HCT116 (cell line): Measurements from ENCODE around the gene DENND4C. TPM values are rescaled to one million over a fixed set of nuclear protein-coding genes. Genes with fewer than 3 reads are reported as not detected.

Experiments used
- ATAC-seq: fragments of 200-7000 bp; cut with Tn5 transposase; 2 replicates; pipeline ENCODE4 v1.9.1; 2020; ENCODE audit warnings: mild to moderate bottlenecking, moderate library complexity
- BruUV-seq: library from RNA; stranded (reverse); fragments of 400-500 nt; replicated peaks from 2 replicates; lab custom pipeline; 2021; lab: Mats Ljungman, UMichigan
- CTCF ChIA-PET: fragments of 300-600 bp; sonication (Branson Sonifier 250); formaldehyde crosslinking; loops from one replicate; lab custom pipeline; 2021; ENCODE audit warnings: antibody characterized with exemption; lab: Charles Lee
- POLR2A ChIA-PET: fragments of 300-600, 350-600 bp; sonication (Branson Sonifier 250); formaldehyde crosslinking; loops from one replicate; lab custom pipeline; 2021; ENCODE audit warnings: antibody characterized with exemption; lab: Charles Lee
- RAD21 ChIA-PET, 2 experiments: fragments of 300-600 bp; sonication (Branson Sonifier 250); formaldehyde crosslinking; loops; one replicate each; lab custom pipeline; 2023; ENCODE audit warnings: low total read pairs in 2 of 2; ENCODE audit not compliant: uncharacterized antibody in 2 of 2, unreplicated experiment in 2 of 2, low non-redundant PET in 1 of 2; lab: Charles Lee
- DNase-seq: peaks from one replicate; pipeline ENCODE4 v3.0.0-alpha.2; 2010; ENCODE audit warnings: low read depth, low spot score
- H2AFZ ChIP-seq: fragments of 200-600 bp; shearing (Covaris generic), sonication (generic); 2 replicates; pipeline ENCODE4 v1.6.1; 2017; ENCODE audit warnings: low read depth, mixed run types, mixed read lengths, antibody characterized with exemption, low read length; ENCODE audit not compliant: poor library complexity, severe bottlenecking
- H3K27ac ChIP-seq: 2 replicates; pipeline ENCODE4 v1.5.1; 2012; ENCODE audit warnings: low read depth, low read length
- H3K27me3 ChIP-seq: fragments of 200-600 bp; sonication (generic); 2 replicates; pipeline ENCODE4 v1.6.1; 2016; ENCODE audit warnings: mixed run types, low read length, mixed read lengths; ENCODE audit not compliant: insufficient read depth
- H3K36me3 ChIP-seq, 2 experiments: fragments of 200-500 bp in 1 of 2; fragments of 200-600 bp in 1 of 2; sonication (Bioruptor generic) in 1 of 2; sonication (generic) in 1 of 2; 2 replicates each; pipeline versions ENCODE4 v1.5.1 to v1.6.1; 2014 to 2016; ENCODE audit warnings: low read length in 2 of 2, inconsistent platforms in 1 of 2, mixed read lengths in 1 of 2, mixed run types in 1 of 2; ENCODE audit not compliant: insufficient read depth in 2 of 2, control insufficient read depth in 1 of 2
- H3K4me1 ChIP-seq, 2 experiments: fragments of 200-600 bp in 1 of 2; sonication (generic) in 1 of 2; 2 replicates each; pipeline versions ENCODE4 v1.5.1 to v1.6.1; 2012 to 2017; ENCODE audit warnings: low read length in 2 of 2, inconsistent platforms in 1 of 2, mild to moderate bottlenecking in 1 of 2, mixed read lengths in 1 of 2, mixed run types in 1 of 2, moderate library complexity in 1 of 2; ENCODE audit not compliant: insufficient read depth in 2 of 2, control insufficient read depth in 1 of 2
- H3K4me2 ChIP-seq: fragments of 200-600 bp; sonication (generic); 2 replicates; pipeline ENCODE4 v1.6.1; 2017; ENCODE audit warnings: mixed run types, low read length, mixed read lengths
- H3K4me3 ChIP-seq, 2 experiments: fragments of 200-600 bp in 1 of 2; sonication (generic) in 1 of 2; replicated peaks in 1 of 2; 2 replicates each; pipeline ENCODE4 v1.5.1; 2011 to 2016; ENCODE audit warnings: low read length in 2 of 2, control low read depth in 1 of 2, low read depth in 1 of 2, mild to moderate bottlenecking in 1 of 2, mixed read lengths in 1 of 2, mixed run types in 1 of 2
- H3K79me2 ChIP-seq: fragments of 200-600 bp; sonication (generic); 2 replicates; pipeline ENCODE4 v1.6.1; 2017; ENCODE audit warnings: mild to moderate bottlenecking, mixed run types, low read length, moderate library complexity, mixed read lengths; ENCODE audit not compliant: insufficient read depth
- H3K9ac ChIP-seq: fragments of 200-600 bp; sonication (generic); 2 replicates; pipeline ENCODE4 v1.6.1; 2016; ENCODE audit warnings: low read length, mixed read lengths
- H3K9me2 ChIP-seq: fragments of 200-600 bp; sonication (generic), shearing (Covaris generic); 2 replicates; pipeline ENCODE4 v1.6.1; 2017; ENCODE audit warnings: mixed run types, mild to moderate bottlenecking, moderate library complexity; ENCODE audit not compliant: insufficient read depth
- H3K9me3 ChIP-seq, 2 experiments: fragments of 200-500 bp in 1 of 2; fragments of 200-600 bp in 1 of 2; sonication (Bioruptor generic) in 1 of 2; sonication (generic) in 1 of 2; 2 replicates each; pipeline ENCODE4 v1.6.1; 2014 to 2017; ENCODE audit warnings: low read length in 2 of 2, mixed read lengths in 2 of 2, inconsistent platforms in 1 of 2, low read depth in 1 of 2, mild to moderate bottlenecking in 1 of 2, mixed run types in 1 of 2, moderate library complexity in 1 of 2; ENCODE audit not compliant: control insufficient read depth in 1 of 2, insufficient read depth in 1 of 2
- H4K20me1 ChIP-seq: fragments of 200-600 bp; sonication (generic), shearing (Covaris generic); 2 replicates; pipeline ENCODE4 v1.6.1; 2017; ENCODE audit warnings: mixed run types, mild to moderate bottlenecking, moderate library complexity; ENCODE audit not compliant: insufficient read depth
- ELF1 ChIP-seq: IDR thresholded peaks from 2 replicates; pipeline ENCODE4 v1.6.1; 2012; ENCODE audit warnings: low read depth, borderline replicate concordance
- EZH2phosphoT487 ChIP-seq: fragments of 200-600 bp; IDR thresholded peaks from 2 replicates; pipeline ENCODE4 v1.6.1; 2018; ENCODE audit warnings: antibody characterized with exemption, borderline replicate concordance
- FOSL1 ChIP-seq: IDR thresholded peaks from 2 replicates; pipeline ENCODE4 v1.6.1; 2012; ENCODE audit warnings: low read depth
- RAD21 ChIP-seq: IDR thresholded peaks from 2 replicates; pipeline ENCODE4 v1.6.1; 2012; ENCODE audit warnings: low read depth, mild to moderate bottlenecking
- SIN3A ChIP-seq: IDR thresholded peaks from 2 replicates; pipeline ENCODE4 v1.6.1; 2012; ENCODE audit warnings: low read depth
- SP1 ChIP-seq: IDR thresholded peaks from 2 replicates; pipeline ENCODE4 v1.6.1; 2012; ENCODE audit warnings: low read depth
- SRF ChIP-seq: IDR thresholded peaks from 2 replicates; pipeline ENCODE4 v1.6.1; 2012; ENCODE audit warnings: low read depth
- TCF7L2 ChIP-seq: IDR thresholded peaks from 2 replicates; pipeline ENCODE4 v1.7.0; 2011; ENCODE audit warnings: borderline replicate concordance, inconsistent platforms; ENCODE audit not compliant: insufficient read depth, insufficient read length; ENCODE audit errors: extremely low read depth
- YY1 ChIP-seq: IDR thresholded peaks from 2 replicates; pipeline ENCODE4 v1.6.1; 2011; ENCODE audit warnings: low read length, low read depth, moderate library complexity, mild to moderate bottlenecking; ENCODE audit not compliant: insufficient replicate concordance; ENCODE audit errors: extremely low read depth
- ZFX ChIP-seq: fragments of 450-650 bp; IDR thresholded peaks from 2 replicates; pipeline ENCODE4 v1.6.1; 2017
- ZNF274 ChIP-seq: fragments of 200-500 bp; sonication (Bioruptor generic); IDR thresholded peaks from 2 replicates; pipeline ENCODE4 v1.6.1; 2014; ENCODE audit warnings: mild to moderate bottlenecking, low read depth, low read length, inconsistent platforms
- intact Hi-C: fragments of 100-400 bp; cut with micrococcal nuclease; formaldehyde crosslinking; loops from 2 replicates; pipeline ENCODE4 v1.10.0; 2022
- total RNA-seq: library from RNA; stranded (reverse); gene quantifications from one replicate; pipeline ENCODE4 v1.2.1, GENCODE V29; 2021; ENCODE audit not compliant: unreplicated experiment
- TF ChIP-seq, protein P1 (sequence below): IDR thresholded peaks from 2 replicates; pipeline ENCODE4 v1.6.1; 2012
- TF ChIP-seq, protein P2 (sequence below): IDR thresholded peaks from 2 replicates; pipeline ENCODE4 v1.6.1; 2011; ENCODE audit warnings: mild to moderate bottlenecking, low read length, moderate library complexity; ENCODE audit not compliant: insufficient replicate concordance; ENCODE audit errors: extremely low read depth
- TF ChIP-seq, protein P3 (sequence below): IDR thresholded peaks from 2 replicates; pipeline ENCODE4 v1.6.1; 2012

Gene DENND4C
- total RNA-seq, 1 experiment from 2014 or later = 20.9 TPM

DNA sequence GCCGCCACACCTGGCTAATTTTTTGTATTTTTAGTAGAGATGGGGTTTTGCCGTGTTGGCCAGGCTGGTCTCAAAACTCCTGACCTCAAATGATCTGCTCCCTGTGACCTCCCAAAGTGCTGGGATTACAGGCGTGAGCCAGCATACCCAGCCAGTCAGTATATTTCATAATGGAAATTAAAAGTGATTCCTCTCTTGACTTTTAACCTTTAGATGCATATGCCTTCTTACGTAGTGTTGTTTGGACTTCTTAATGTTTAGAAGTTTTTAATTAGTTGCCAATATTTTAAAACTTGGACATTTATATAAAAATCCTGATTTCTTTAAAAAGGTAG, 22.4 kb downstream of the DENND4C start:
- Histone ChIP-seq H4K20me1 (no peaks in the 10 kb centered on the region), H3K79me2 (peaks cover 47% of the 10 kb centered on the region), H3K27me3 (no peaks in the 10 kb centered on the region), H3K4me1 (no peaks in the 10 kb centered on the region), H3K9ac (no peak overlapping the region), H2AFZ (no peak overlapping the region), H3K4me3 (no peak overlapping the region), H3K4me2 (no peak overlapping the region), H3K36me3 (no peaks in the 10 kb centered on the region), H3K27ac (no peak overlapping the region), H3K9me3 (no peaks in the 10 kb centered on the region), H3K9me2 (no peaks in the 10 kb centered on the region)
- intact Hi-C loops = no loop called here
- ATAC-seq (no peak), DNase-seq (no peak)
- BruUV-seq = no TSS peak
- RAD21 ChIA-PET = no interaction called here
- POLR2A ChIA-PET = no interaction called here
- CTCF ChIA-PET = no interaction called here
- TF ChIP-seq, protein P1, sequence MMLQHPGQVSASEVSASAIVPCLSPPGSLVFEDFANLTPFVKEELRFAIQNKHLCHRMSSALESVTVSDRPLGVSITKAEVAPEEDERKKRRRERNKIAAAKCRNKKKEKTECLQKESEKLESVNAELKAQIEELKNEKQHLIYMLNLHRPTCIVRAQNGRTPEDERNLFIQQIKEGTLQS = no peak
- no peak for TF ChIP-seq ZNF274
- TF ChIP-seq, protein P2, sequence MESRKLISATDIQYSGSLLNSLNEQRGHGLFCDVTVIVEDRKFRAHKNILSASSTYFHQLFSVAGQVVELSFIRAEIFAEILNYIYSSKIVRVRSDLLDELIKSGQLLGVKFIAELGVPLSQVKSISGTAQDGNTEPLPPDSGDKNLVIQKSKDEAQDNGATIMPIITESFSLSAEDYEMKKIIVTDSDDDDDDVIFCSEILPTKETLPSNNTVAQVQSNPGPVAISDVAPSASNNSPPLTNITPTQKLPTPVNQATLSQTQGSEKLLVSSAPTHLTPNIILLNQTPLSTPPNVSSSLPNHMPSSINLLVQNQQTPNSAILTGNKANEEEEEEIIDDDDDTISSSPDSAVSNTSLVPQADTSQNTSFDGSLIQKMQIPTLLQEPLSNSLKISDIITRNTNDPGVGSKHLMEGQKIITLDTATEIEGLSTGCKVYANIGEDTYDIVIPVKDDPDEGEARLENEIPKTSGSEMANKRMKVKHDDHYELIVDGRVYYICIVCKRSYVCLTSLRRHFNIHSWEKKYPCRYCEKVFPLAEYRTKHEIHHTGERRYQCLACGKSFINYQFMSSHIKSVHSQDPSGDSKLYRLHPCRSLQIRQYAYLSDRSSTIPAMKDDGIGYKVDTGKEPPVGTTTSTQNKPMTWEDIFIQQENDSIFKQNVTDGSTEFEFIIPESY = no peak
- no peak for TF ChIP-seq SRF

DNA sequence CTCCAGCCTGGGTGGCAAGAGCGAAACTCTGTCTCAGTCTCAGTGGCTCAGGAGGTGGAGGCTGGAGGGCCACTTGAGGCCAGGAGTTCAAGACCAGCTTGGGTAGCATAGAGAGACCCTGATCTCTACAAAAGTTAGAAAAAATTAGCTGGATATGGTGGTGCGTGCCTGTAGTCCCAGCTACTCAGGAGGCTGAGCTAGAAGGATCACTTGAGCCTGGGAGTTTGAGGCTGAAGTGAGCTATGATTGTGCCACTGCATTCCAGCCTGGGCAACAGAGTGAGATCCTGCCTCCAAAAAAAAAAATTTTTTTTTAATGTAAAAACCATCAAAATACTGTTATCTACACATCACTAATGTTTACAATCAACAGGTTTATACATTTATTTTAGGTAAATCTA, 24.6 kb downstream of the DENND4C start:
- Histone ChIP-seq H3K4me3 (no peak overlapping the region), H3K9me3 (no peaks in the 10 kb centered on the region), H3K4me1 (no peaks in the 10 kb centered on the region), H2AFZ (no peak overlapping the region), H3K27me3 (no peaks in the 10 kb centered on the region), H4K20me1 (no peaks in the 10 kb centered on the region), H3K79me2 (peaks cover 51% of the 10 kb centered on the region), H3K9me2 (no peaks in the 10 kb centered on the region), H3K9ac (no peak overlapping the region), H3K36me3 (no peaks in the 10 kb centered on the region), H3K27ac (no peak overlapping the region), H3K4me2 (no peak overlapping the region)
- intact Hi-C loops = no loop called here
- ChIA-PET CTCF (no interaction called here), POLR2A (interaction anchor here (0.6 kb wide), 1 partner anchor 25 kb away, joined by 3 read pairs; the partner anchor contains the start of gene DENND4C), RAD21 (no interaction called here)
- TF ChIP-seq EZH2phosphoT487 (no peak), YY1 (no peak), FOSL1 (no peak), TCF7L2 (no peak), ZFX (no peak), RAD21 (no peak), SIN3A (no peak), SRF (no peak), ELF1 (no peak), SP1 (no peak)
- TF ChIP-seq, protein P1 = no peak
- TF ChIP-seq, protein P3, sequence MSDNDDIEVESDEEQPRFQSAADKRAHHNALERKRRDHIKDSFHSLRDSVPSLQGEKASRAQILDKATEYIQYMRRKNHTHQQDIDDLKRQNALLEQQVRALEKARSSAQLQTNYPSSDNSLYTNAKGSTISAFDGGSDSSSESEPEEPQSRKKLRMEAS = no peak
- TF ChIP-seq, protein P2 = no peak
- ATAC-seq (no peak), DNase-seq (no peak)
- BruUV-seq = no TSS peak
